Muscle layer of duodenum (tissue), 2 donors: Measurements from ENCODE around the gene SPR.
A peak's percentile ranks its signal among the peaks of the same experiment; 100 is the strongest.

Source experiments
- H3K27ac ChIP-seq: one replicate; pipeline ENCODE4 v1.7.0; 2013; ENCODE audit warnings: mild to moderate bottlenecking, low read length
- H3K27me3 ChIP-seq: one replicate; pipeline ENCODE4 v1.7.0; 2013; ENCODE audit warnings: low read depth, mild to moderate bottlenecking, control low read depth, low read length
- H3K36me3 ChIP-seq, 2 donors: one replicate each; pipeline ENCODE4 v1.7.0; 2013; ENCODE audit warnings: low read length in 2 of 2, control low read depth in 1 of 2, mild to moderate bottlenecking in 1 of 2; ENCODE audit not compliant: insufficient read depth in 2 of 2, control insufficient read depth in 1 of 2
- H3K4me1 ChIP-seq, 2 donors: one replicate each; pipeline ENCODE4 v1.7.0; 2013; ENCODE audit warnings: low read length in 2 of 2, mild to moderate bottlenecking in 2 of 2, control low read depth in 1 of 2, moderate library complexity in 1 of 2; ENCODE audit not compliant: insufficient read depth in 2 of 2, control insufficient read depth in 1 of 2
- H3K4me3 ChIP-seq, 2 donors: one replicate each; pipeline ENCODE4 v1.7.0; 2013; ENCODE audit warnings: low read length in 2 of 2, low read depth in 1 of 2, mild to moderate bottlenecking in 1 of 2
- H3K9me3 ChIP-seq, 2 donors: one replicate each; pipeline ENCODE4 v1.7.0; 2013; ENCODE audit warnings: low read length in 2 of 2, control low read depth in 1 of 2, mild to moderate bottlenecking in 1 of 2; ENCODE audit not compliant: control insufficient read depth in 1 of 2
- donor health status: healthy.

SPR gene

GRCh38 chr2:72917138-72917876, 30.1 kb downstream of the SPR start, which contains the start of gene EMX1:
Gene EMX1, plus strand, starts transcription at chr2:72917519. Its CDS starts 334 bp downstream, at chr2:72917853.
- Histone ChIP-seq H3K4me3 (peak within 1 kb of the TSS; percentile 48 to 66), H3K4me1 (peaks cover 0 to 54% of the 10 kb centered on the region in 2 donors), H3K9me3 (no peaks in the 10 kb centered on the region), H3K27ac (no peak within 1 kb of the TSS), H3K27me3 (peaks cover 85% of the 10 kb centered on the region), H3K36me3 (no peaks in the 10 kb centered on the region)

GRCh38 chr2:72917877-72918553, 30.8 kb downstream of the SPR start:
- peaks cover 92% of the 10 kb centered on the region for H3K27me3 ChIP-seq
- H3K4me1 ChIP-seq, result peaks cover 0 to 54% of the 10 kb centered on the region in 2 donors
- no peak overlapping the region for H3K27ac ChIP-seq

GRCh38 chr2:72919414-72920317, 32.5 kb downstream of the SPR start:
- Histone ChIP-seq H3K9me3 (no peaks in the 10 kb centered on the region), H3K4me1 (peaks cover 0 to 63% of the 10 kb centered on the region in 2 donors), H3K27me3 (peaks cover 90% of the 10 kb centered on the region), H3K36me3 (no peaks in the 10 kb centered on the region), H3K4me3 (peak overlapping the region in 1 of 2 donors; percentile 53), H3K27ac (no peak overlapping the region)

More at GRCh38 chr2:72917877-72918553, 30.8 kb downstream of the SPR start:
- no peaks in the 10 kb centered on the region for H3K9me3 ChIP-seq
- H3K36me3 ChIP-seq, result no peaks in the 10 kb centered on the region
- H3K4me3 ChIP-seq, result peak overlapping the region in 1 of 2 donors; percentile 66

- peak overlapping the region in 1 of 2 donors; percentile 53 for H3K4me3 ChIP-seq
- H3K27ac ChIP-seq, result no peak overlapping the region
- peaks cover 90% of the 10 kb centered on the region for H3K27me3 ChIP-seq
- H3K4me1 ChIP-seq, result peaks cover 0 to 62% of the 10 kb centered on the region in 2 donors
- H3K36me3 ChIP-seq, result no peaks in the 10 kb centered on the region
- no peaks in the 10 kb centered on the region for H3K9me3 ChIP-seq
These were observed 33.3 kb downstream of the SPR start for GRCh38 chr2:72920318-72921087.

GRCh38 chr2:72921088-72921851, 34.1 kb downstream of the SPR start:
- H3K36me3 ChIP-seq, result no peaks in the 10 kb centered on the region
- peaks cover 0 to 55% of the 10 kb centered on the region in 2 donors for H3K4me1 ChIP-seq
- no peaks in the 10 kb centered on the region for H3K9me3 ChIP-seq
- peaks cover 89% of the 10 kb centered on the region for H3K27me3 ChIP-seq
- no peak overlapping the region for H3K27ac ChIP-seq
- H3K4me3 ChIP-seq, result peak overlapping the region in 1 of 2 donors; percentile 53

GRCh38 chr2:72921853-72922252, 34.6 kb downstream of the SPR start:
- peaks cover 89% of the 10 kb centered on the region for H3K27me3 ChIP-seq
- no peak overlapping the region for H3K4me3 ChIP-seq
- H3K27ac ChIP-seq, result no peak overlapping the region
- peaks cover 0 to 49% of the 10 kb centered on the region in 2 donors for H3K4me1 ChIP-seq
- no peaks in the 10 kb centered on the region for H3K36me3 ChIP-seq
- H3K9me3 ChIP-seq, result no peaks in the 10 kb centered on the region

- Histone ChIP-seq H3K27ac (no peak overlapping the region), H3K4me3 (peak overlapping the region in 1 of 2 donors; percentile 17), H3K27me3 (peaks cover 90% of the 10 kb centered on the region), H3K9me3 (no peaks in the 10 kb centered on the region), H3K36me3 (no peaks in the 10 kb centered on the region), H3K4me1 (peaks cover 0 to 28% of the 10 kb centered on the region in 2 donors)
These were observed 36.7 kb downstream of the SPR start for GRCh38 chr2:72923833-72924352.

- H3K27ac ChIP-seq, result no peak overlapping the region
- H3K4me1 ChIP-seq, result peaks cover 0 to 28% of the 10 kb centered on the region in 2 donors
- peak overlapping the region in 1 of 2 donors; percentile 17 for H3K4me3 ChIP-seq
- H3K9me3 ChIP-seq, result no peaks in the 10 kb centered on the region
- peaks cover 83% of the 10 kb centered on the region for H3K27me3 ChIP-seq
- H3K36me3 ChIP-seq, result no peaks in the 10 kb centered on the region
These were observed 37.4 kb downstream of the SPR start for GRCh38 chr2:72924353-72925240.

GRCh38 chr2:72925328-72925943, 38.2 kb downstream of the SPR start:
- Histone ChIP-seq H3K36me3 (no peaks in the 10 kb centered on the region), H3K4me1 (peaks cover 0 to 20% of the 10 kb centered on the region in 2 donors), H3K27me3 (peaks cover 75% of the 10 kb centered on the region), H3K9me3 (no peaks in the 10 kb centered on the region), H3K27ac (no peak overlapping the region), H3K4me3 (no peak overlapping the region)
